B cell (primary cell): ENCODE measurements around the gene CDK18. TPM values are rescaled to one million over a fixed set of nuclear protein-coding genes. Genes with fewer than 3 reads are reported as not detected.

ENCODE experiments used
- ATAC-seq: fragments of 200-7000 bp; cut with Tn5 transposase; one replicate; pipeline ENCODE4 v1.10.0; 2021; ENCODE audit warnings: low read depth, mild to moderate bottlenecking, moderate number of reproducible peaks, moderate library complexity
- CTCF ChIA-PET: fragments of 350-600 bp; sonication (Branson Sonifier 250); formaldehyde crosslinking; loops from one replicate; lab custom pipeline; 2021; ENCODE audit warnings: antibody characterized with exemption, inconsistent platforms; lab: Charles Lee
- POLR2A ChIA-PET: fragments of 350-600 bp; sonication (Branson Sonifier 250); formaldehyde crosslinking; loops from one replicate; lab custom pipeline; 2021; ENCODE audit warnings: antibody characterized with exemption; lab: Charles Lee
- DNase-seq: peaks from one replicate; pipeline ENCODE4 v3.0.0; 2013
- H2AFZ ChIP-seq: 2 replicates; pipeline ENCODE4 v1.6.1; 2012; ENCODE audit warnings: mild to moderate bottlenecking, low read depth, low read length; ENCODE audit not compliant: insufficient read depth, poor library complexity, severe bottlenecking
- H3K27ac ChIP-seq, 2 donors: 1 replicate in 1 of 2; 2 replicates in 1 of 2; pipeline ENCODE4 v1.5.1; 2012 to 2013; ENCODE audit warnings: low read length in 2 of 2, mild to moderate bottlenecking in 2 of 2, moderate library complexity in 1 of 2
- H3K27me3 ChIP-seq, 4 experiments: fragments of 200-600 bp in 1 of 4; sonication (generic) in 1 of 4; replicated peaks in 1 of 4; 1 replicate in 2 of 4; 2 replicates in 2 of 4; pipeline versions ENCODE4 v1.6.1 to v1.7.0; 2013 to 2016; ENCODE audit warnings: low read length in 3 of 4, mild to moderate bottlenecking in 2 of 4, mixed read lengths in 1 of 4, moderate library complexity in 1 of 4; ENCODE audit not compliant: insufficient read depth in 4 of 4, control insufficient read depth in 3 of 4; ENCODE audit errors: control extremely low read depth in 1 of 4
- H3K36me3 ChIP-seq, 2 experiments: replicated peaks in 1 of 2; 1 replicate in 1 of 2; 2 replicates in 1 of 2; pipeline versions ENCODE4 v1.6.1 to v1.7.1; 2013; ENCODE audit warnings: low read length in 1 of 2; ENCODE audit not compliant: insufficient read depth in 2 of 2, control insufficient read depth in 1 of 2; ENCODE audit errors: control extremely low read depth in 1 of 2, extremely low read depth in 1 of 2
- H3K4me1 ChIP-seq, 2 donors: fragments of 200-600 bp in 1 of 2; sonication (generic) in 1 of 2; 1 replicate in 1 of 2; 2 replicates in 1 of 2; pipeline versions ENCODE4 v1.5.1 to v1.6.1; 2013 to 2017; ENCODE audit warnings: low read length in 2 of 2; ENCODE audit not compliant: control insufficient read depth in 2 of 2, insufficient read depth in 2 of 2
- H3K4me2 ChIP-seq: replicated peaks from 2 replicates; pipeline ENCODE3; 2012; ENCODE audit warnings: mild to moderate bottlenecking, low read depth, low read length; ENCODE audit not compliant: poor library complexity, severe bottlenecking
- H3K4me3 ChIP-seq, 5 experiments: fragments of 200-600 bp in 1 of 5; sonication (generic) in 1 of 5; 1 replicate in 3 of 5; 2 replicates in 2 of 5; pipeline versions ENCODE4 v1.5.1 to v1.7.0; 2011 to 2016; ENCODE audit warnings: low read length in 4 of 5, mild to moderate bottlenecking in 4 of 5, low read depth in 2 of 5, control low read depth in 1 of 5, moderate library complexity in 1 of 5; ENCODE audit not compliant: insufficient read depth in 1 of 5; ENCODE audit errors: control extremely low read depth in 1 of 5, extremely low read depth in 1 of 5
- H3K79me2 ChIP-seq: fragments of 200-600 bp; sonication (generic); one replicate; pipeline ENCODE4 v1.6.0; 2016; ENCODE audit warnings: low read length; ENCODE audit not compliant: control insufficient read depth, insufficient read depth
- H3K9ac ChIP-seq: fragments of 200-600 bp; sonication (generic); 2 replicates; pipeline ENCODE4 v1.6.1; 2017; ENCODE audit warnings: mild to moderate bottlenecking, low read length, moderate library complexity
- H3K9me3 ChIP-seq, 3 donors: one replicate each; pipeline versions ENCODE4 v1.6.1 to v1.7.1; 2013; ENCODE audit warnings: low read length in 2 of 3; ENCODE audit not compliant: control insufficient read depth in 2 of 3, insufficient read depth in 1 of 3; ENCODE audit errors: control extremely low read depth in 1 of 3
- H4K20me1 ChIP-seq: 2 replicates; pipeline ENCODE4 v1.6.0; 2012; ENCODE audit warnings: mild to moderate bottlenecking, low read length; ENCODE audit not compliant: insufficient read depth, control insufficient read depth, poor library complexity, severe bottlenecking
- H3K27ac Mint-ChIP-seq: one replicate; pipeline ENCODE4 v1.8.0; 2021; ENCODE audit warnings: mixed read lengths
- H3K27me3 Mint-ChIP-seq: one replicate; pipeline ENCODE4 v1.8.0; 2021; ENCODE audit warnings: mixed read lengths
- H3K4me1 Mint-ChIP-seq: one replicate; pipeline ENCODE4 v1.8.0; 2021; ENCODE audit warnings: mixed read lengths
- H3K4me3 Mint-ChIP-seq: one replicate; pipeline ENCODE4 v1.8.0; 2021; ENCODE audit warnings: mixed read lengths
- H3K9me3 Mint-ChIP-seq: one replicate; pipeline ENCODE4 v1.8.0; 2022; ENCODE audit warnings: mixed read lengths; ENCODE audit not compliant: insufficient read depth
- EZH2 ChIP-seq: IDR thresholded peaks from 2 replicates; pipeline ENCODE4 v1.6.1; 2012; ENCODE audit warnings: borderline replicate concordance, low read depth, mild to moderate bottlenecking, moderate library complexity, low read length; ENCODE audit not compliant: insufficient read depth, poor library complexity, severe bottlenecking
- WGBS: methylation state at CpG from one replicate; pipeline ENCODE4 v1.1.5; 2013; ENCODE audit warnings: missing lambda C conversion rate; ENCODE audit not compliant: insufficient coverage; 5-methylcytosine and 5-hydroxymethylcytosine counted together
- intact Hi-C: fragments of 100-400 bp; cut with micrococcal nuclease; formaldehyde crosslinking; loops from one replicate; pipeline ENCODE4 v1.10.0; 2022
- polyA plus RNA-seq: library from polyadenylated mRNA; depleted of rRNA; stranded (reverse); fragments of >200 nt; gene quantifications from 2 replicates; pipeline ENCODE4 v1.2.3, GENCODE V29; 2012
- total RNA-seq, 2 donors: library from RNA; stranded (reverse); fragments of 120-200 nt in 1 of 2; gene quantifications; 1 replicate in 1 of 2; 2 replicates in 1 of 2; pipeline versions ENCODE4 v1.2.3 to v1.2.4, GENCODE V29; 2013 to 2022
- TF ChIP-seq, protein P1 (sequence below): fragments of 200-600 bp; IDR thresholded peaks from one replicate; pipeline ENCODE4 v1.8.0; 2022; ENCODE audit warnings: antibody characterized with exemption, mild to moderate bottlenecking

Gene CDK18
- total and polyA plus RNA-seq, 2 donors (not counting 1 experiment from before 2014, with no cell fraction given): 3.8 to 4.7 TPM

DNA sequence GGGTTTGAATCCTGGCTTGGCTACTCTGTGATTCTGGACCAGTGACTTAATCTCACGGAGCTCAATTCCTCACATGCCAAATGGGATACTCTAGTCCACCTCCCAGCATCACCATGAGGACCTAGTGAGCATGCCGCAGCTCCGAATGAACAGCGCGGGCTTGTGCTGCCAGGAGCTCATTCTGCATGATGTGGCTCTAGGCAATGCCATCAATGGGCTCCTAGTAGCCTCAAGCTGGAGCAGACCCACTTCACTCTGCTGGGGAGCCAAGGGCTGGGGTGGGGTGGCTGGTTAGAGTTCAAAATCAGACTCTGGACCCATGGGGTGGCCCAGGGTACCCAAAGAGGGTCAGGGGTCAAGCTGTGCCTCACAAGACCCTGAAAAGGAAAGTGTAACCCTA, 41.5 kb downstream of the CDK18 start:
- no peak overlapping the region for H3K27ac Mint-ChIP-seq
- H3K4me3 Mint-ChIP-seq: no peak overlapping the region
- CTCF ChIA-PET: interaction anchor here (0.7 to 1.2 kb wide), 3 partner anchors 9 to 113 kb away, joined by 3 read pairs; no protein-coding TSS in a partner anchor
- WGBS: 91% methylated on average over 4 of the region's 5 CpGs
- ATAC-seq: no peak
- peaks cover 58% of the 10 kb centered on the region for H3K27me3 Mint-ChIP-seq
- TF ChIP-seq EZH2: no peak
- TF ChIP-seq, protein P1, sequence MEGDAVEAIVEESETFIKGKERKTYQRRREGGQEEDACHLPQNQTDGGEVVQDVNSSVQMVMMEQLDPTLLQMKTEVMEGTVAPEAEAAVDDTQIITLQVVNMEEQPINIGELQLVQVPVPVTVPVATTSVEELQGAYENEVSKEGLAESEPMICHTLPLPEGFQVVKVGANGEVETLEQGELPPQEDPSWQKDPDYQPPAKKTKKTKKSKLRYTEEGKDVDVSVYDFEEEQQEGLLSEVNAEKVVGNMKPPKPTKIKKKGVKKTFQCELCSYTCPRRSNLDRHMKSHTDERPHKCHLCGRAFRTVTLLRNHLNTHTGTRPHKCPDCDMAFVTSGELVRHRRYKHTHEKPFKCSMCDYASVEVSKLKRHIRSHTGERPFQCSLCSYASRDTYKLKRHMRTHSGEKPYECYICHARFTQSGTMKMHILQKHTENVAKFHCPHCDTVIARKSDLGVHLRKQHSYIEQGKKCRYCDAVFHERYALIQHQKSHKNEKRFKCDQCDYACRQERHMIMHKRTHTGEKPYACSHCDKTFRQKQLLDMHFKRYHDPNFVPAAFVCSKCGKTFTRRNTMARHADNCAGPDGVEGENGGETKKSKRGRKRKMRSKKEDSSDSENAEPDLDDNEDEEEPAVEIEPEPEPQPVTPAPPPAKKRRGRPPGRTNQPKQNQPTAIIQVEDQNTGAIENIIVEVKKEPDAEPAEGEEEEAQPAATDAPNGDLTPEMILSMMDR: no peak
- POLR2A ChIA-PET: no interaction called here
- H3K79me2 ChIP-seq: no peaks in the 10 kb centered on the region
- H3K36me3 ChIP-seq: no peaks in the 10 kb centered on the region
- no peak overlapping the region for H3K9ac ChIP-seq
- no peak for DNase-seq
- peaks cover 0 to 50% (median 21%) of the 10 kb centered on the region in 4 experiments for H3K27me3 ChIP-seq
- intact Hi-C loops: no loop called here
- peaks cover 2% of the 10 kb centered on the region for H3K4me1 Mint-ChIP-seq
- H3K9me3 Mint-ChIP-seq: no peaks in the 10 kb centered on the region
- no peak overlapping the region for H2AFZ ChIP-seq
- H3K27ac ChIP-seq: no peak overlapping the region
- H3K4me2 ChIP-seq: no peak overlapping the region
- H4K20me1 ChIP-seq: no peaks in the 10 kb centered on the region
- peaks cover 0 to 10% of the 10 kb centered on the region in 2 donors for H3K4me1 ChIP-seq
- peaks cover 0 to 8% (median 0%) of the 10 kb centered on the region in 3 donors for H3K9me3 ChIP-seq
- H3K4me3 ChIP-seq: no peak overlapping the region

DNA sequence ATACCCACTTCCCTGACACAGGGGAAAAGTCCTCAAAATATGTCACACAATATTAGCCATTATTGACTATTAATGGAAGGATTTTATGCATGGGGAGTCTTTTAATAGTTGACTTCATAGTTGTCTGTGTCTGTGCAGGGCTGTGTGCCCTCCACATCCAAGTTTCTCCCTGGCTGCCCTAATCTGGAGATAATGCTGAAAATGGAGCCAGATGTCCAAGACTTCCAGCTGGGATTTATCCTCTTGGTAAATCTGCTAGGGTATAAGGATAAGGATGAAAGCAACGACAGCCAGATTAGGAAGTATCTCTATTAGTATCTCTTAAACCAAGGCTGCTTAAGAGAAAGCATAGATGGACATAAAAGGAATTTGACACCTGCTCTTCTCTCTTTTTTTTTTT, 42.1 kb downstream of the CDK18 start:
- POLR2A ChIA-PET: no interaction called here
- H3K4me3 Mint-ChIP-seq: no peak overlapping the region
- DNase-seq (no peak), ATAC-seq (no peak)
- no peaks in the 10 kb centered on the region for H3K36me3 ChIP-seq
- H3K4me1 Mint-ChIP-seq: peaks cover 2% of the 10 kb centered on the region
- no peak overlapping the region for H3K4me2 ChIP-seq
- intact Hi-C loops: no loop called here
- no peaks in the 10 kb centered on the region for H4K20me1 ChIP-seq
- H3K4me3 ChIP-seq: no peak overlapping the region
- H3K4me1 ChIP-seq: peaks cover 0 to 10% of the 10 kb centered on the region in 2 donors
- H3K79me2 ChIP-seq: no peaks in the 10 kb centered on the region
- no CpG with 5 or more reads among the region's 1 CpG for WGBS
- H3K27me3 ChIP-seq: peaks cover 0 to 46% (median 21%) of the 10 kb centered on the region in 4 experiments
- no peak overlapping the region for H3K27ac ChIP-seq
- H3K27me3 Mint-ChIP-seq: peaks cover 54% of the 10 kb centered on the region
- H3K9ac ChIP-seq: no peak overlapping the region
- no peak overlapping the region for H2AFZ ChIP-seq
- CTCF ChIA-PET: interaction anchor here (0.7 to 1.2 kb wide), 2 partner anchors 10 to 112 kb away, joined by 3 read pairs; no protein-coding TSS in a partner anchor
- no peaks in the 10 kb centered on the region for H3K9me3 Mint-ChIP-seq
- H3K27ac Mint-ChIP-seq: no peak overlapping the region
- TF ChIP-seq, protein P1: no peak
- TF ChIP-seq EZH2: no peak
- peaks cover 0 to 8% (median 0%) of the 10 kb centered on the region in 3 donors for H3K9me3 ChIP-seq
